ENCODE results near the gene LIF.

DNA sequence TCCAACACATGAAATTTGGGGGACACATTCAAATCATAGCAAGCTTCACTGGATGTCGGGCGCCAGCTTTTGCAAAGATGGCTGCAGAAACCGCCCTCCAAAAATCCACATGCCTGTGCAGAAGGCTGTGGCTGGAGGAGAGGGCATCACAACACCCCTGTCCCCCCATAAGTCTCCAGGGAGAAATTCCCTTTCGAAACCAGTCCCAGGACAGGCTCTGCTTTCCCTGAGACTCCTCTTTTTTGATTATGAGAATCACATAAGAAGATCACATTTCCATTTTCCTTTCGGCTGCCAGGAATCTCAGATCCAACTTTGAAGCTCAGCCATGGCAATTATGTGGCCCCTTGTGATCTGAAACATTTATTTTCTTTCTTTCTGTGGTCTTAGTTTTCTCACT lies 9.7 kb downstream of the LIF start:
- TF ChIP-seq, protein P1, sequence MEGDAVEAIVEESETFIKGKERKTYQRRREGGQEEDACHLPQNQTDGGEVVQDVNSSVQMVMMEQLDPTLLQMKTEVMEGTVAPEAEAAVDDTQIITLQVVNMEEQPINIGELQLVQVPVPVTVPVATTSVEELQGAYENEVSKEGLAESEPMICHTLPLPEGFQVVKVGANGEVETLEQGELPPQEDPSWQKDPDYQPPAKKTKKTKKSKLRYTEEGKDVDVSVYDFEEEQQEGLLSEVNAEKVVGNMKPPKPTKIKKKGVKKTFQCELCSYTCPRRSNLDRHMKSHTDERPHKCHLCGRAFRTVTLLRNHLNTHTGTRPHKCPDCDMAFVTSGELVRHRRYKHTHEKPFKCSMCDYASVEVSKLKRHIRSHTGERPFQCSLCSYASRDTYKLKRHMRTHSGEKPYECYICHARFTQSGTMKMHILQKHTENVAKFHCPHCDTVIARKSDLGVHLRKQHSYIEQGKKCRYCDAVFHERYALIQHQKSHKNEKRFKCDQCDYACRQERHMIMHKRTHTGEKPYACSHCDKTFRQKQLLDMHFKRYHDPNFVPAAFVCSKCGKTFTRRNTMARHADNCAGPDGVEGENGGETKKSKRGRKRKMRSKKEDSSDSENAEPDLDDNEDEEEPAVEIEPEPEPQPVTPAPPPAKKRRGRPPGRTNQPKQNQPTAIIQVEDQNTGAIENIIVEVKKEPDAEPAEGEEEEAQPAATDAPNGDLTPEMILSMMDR (optimal IDR thresholded peaks at IDR 0.05 in 1 of 3, IDR thresholded peaks at IDR 0.05 in 1 of 3, conservative IDR thresholded peaks at IDR 0.05 in 1 of 3; ENCODE audit: extremely low read depth in 1 of 3, insufficient read depth in 2 of 3, low read length in 3 of 3), result no peak
- no peak for TF ChIP-seq EZH2 (IDR thresholded peaks at IDR 0.05; ENCODE audit: low read length)
